Ectodermal cell (in vitro differentiated cells): ENCODE results near the gene HLA-B.
"Not testable (repeated sequence)": the region's sequence is repeated elsewhere in the genome, so short reads cannot be mapped to it uniquely, and the experiment has no call there.

Source experiments
- H3K27ac ChIP-seq: 2 replicates; pipeline ENCODE4 v1.7.0; 2013; ENCODE audit warnings: mild to moderate bottlenecking, low read depth, low read length; ENCODE audit not compliant: insufficient read depth, poor library complexity, severe bottlenecking
- H3K27me3 ChIP-seq: 2 replicates; pipeline ENCODE4 v1.7.0; 2013; ENCODE audit warnings: mild to moderate bottlenecking, low read length; ENCODE audit not compliant: insufficient read depth, control insufficient read depth, poor library complexity, severe bottlenecking
- H3K36me3 ChIP-seq: one replicate; pipeline ENCODE4 v1.7.0; 2013; ENCODE audit warnings: low read length; ENCODE audit not compliant: control insufficient read depth, insufficient read depth
- H3K4me1 ChIP-seq: one replicate; pipeline ENCODE4 v1.7.0; 2013; ENCODE audit warnings: low read length; ENCODE audit not compliant: control insufficient read depth, insufficient read depth
- H3K4me3 ChIP-seq: 2 replicates; pipeline ENCODE4 v1.7.0; 2013; ENCODE audit warnings: low read depth, low read length, control low read depth; ENCODE audit not compliant: insufficient read depth
- H3K9me3 ChIP-seq: 2 replicates; pipeline ENCODE4 v1.7.0; 2013; ENCODE audit warnings: mild to moderate bottlenecking, low read length, moderate library complexity; ENCODE audit not compliant: control insufficient read depth
- WGBS, 2 experiments: methylation state at CpG; one replicate each; pipeline ENCODE4 v1.1.7; 2013; ENCODE audit warnings: missing lambda C conversion rate in 2 of 2; 5-methylcytosine and 5-hydroxymethylcytosine counted together

Gene HLA-B

DNA sequence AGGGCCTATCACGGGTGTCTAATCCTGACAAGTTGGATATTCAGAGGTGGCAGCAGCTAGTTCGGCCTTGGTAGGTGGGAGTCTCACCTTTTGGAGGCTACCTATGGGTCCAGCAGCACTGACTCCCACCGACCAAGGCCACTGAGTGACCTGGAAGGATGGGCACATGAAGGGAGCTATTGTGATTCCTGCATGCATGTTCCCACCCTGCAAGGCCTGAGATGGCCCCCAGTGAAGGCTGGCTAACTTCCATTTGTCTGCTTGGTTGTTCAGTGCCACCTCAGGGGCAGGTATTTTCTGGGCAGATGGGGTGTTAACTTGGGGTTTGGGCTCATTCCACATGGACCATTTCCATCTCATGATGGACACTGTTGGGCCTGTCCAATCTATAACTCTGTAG is 28.1 kb upstream of the HLA-B start:
- H3K36me3 ChIP-seq: no peaks in the 10 kb centered on the region
- WGBS, 2 experiments: 95% methylated on average over 3 of the region's 3 CpGs
- no peaks in the 10 kb centered on the region for H3K4me1 ChIP-seq
- no peaks in the 10 kb centered on the region for H3K27me3 ChIP-seq
- H3K27ac ChIP-seq: no peak overlapping the region
- H3K9me3 ChIP-seq: no peaks in the 10 kb centered on the region
- no peak overlapping the region for H3K4me3 ChIP-seq

DNA sequence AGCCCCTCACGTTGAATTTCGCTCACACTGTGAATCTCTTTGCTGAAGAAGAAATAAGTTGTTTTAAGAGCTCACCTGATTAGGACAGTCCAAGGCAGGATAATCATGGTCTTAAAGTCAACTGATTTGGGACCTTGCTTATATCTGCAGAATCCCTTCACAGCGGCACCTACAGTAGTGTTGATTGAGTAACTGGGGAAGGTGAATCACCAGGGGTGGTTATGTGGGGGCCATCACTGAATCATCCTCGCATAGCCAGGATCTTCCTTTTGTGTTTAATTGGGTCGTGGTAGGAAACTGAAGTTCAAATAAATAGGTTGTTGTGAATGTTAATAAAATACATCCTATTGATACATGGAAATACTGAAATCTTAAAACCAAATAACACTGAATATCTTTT is 26.2 kb upstream of the HLA-B start:
- WGBS, 2 experiments: 88 to 89% methylated on average over 4 to 5 of the region's 5 CpGs
- H3K27ac ChIP-seq: no peak overlapping the region
- H3K36me3 ChIP-seq: no peaks in the 10 kb centered on the region
- H3K9me3 ChIP-seq: no peaks in the 10 kb centered on the region
- no peaks in the 10 kb centered on the region for H3K4me1 ChIP-seq
- H3K4me3 ChIP-seq: no peak overlapping the region
- H3K27me3 ChIP-seq: no peaks in the 10 kb centered on the region

DNA sequence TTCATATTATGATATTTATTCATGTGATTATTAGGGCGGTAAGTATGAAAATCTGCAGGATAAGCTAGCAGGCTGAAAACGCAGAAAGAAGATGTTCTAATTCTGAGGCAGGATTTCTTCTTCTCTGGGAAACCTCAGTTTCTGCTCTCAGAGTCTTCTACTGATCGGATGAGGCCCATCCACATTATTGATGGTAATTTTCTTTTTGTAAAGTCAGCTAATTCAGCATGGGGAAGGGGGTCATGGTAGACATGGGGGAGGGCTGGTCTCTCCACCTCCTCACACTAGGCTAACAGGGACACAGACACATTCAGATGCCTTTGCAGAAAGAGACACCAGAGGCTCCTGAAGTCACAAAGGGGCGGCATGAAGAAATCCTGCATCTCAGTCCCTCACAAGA is 24.7 kb upstream of the HLA-B start:
- Histone ChIP-seq H3K36me3 (no peaks in the 10 kb centered on the region), H3K27ac (no peak overlapping the region), H3K27me3 (no peaks in the 10 kb centered on the region), H3K4me1 (no peaks in the 10 kb centered on the region), H3K9me3 (no peaks in the 10 kb centered on the region), H3K4me3 (no peak overlapping the region)
- WGBS, 2 experiments: 87 to 88% methylated on average over 3 to 4 of the region's 4 CpGs

DNA sequence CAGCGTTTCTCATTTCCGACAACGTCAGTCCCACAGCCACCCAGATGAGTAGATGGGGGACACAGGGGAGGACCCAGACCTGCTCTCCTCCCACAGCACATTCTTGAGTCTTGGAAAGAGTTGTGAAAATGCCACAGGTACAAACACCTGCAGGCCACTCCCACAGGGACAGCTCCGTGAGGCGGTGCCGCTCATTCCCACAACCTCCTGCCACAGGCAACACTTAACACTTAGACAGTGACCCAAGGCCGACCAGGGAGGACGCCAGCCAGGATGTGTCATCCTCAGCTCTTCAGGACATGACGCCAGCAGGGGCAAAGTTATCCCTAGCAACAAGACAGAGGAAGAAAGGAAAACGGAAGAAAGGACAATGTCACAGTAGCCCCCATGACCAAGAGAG is 22.9 kb upstream of the HLA-B start:
- Histone ChIP-seq H3K4me1 (no peaks in the 10 kb centered on the region), H3K9me3 (no peaks in the 10 kb centered on the region), H3K36me3 (no peaks in the 10 kb centered on the region), H3K27me3 (no peaks in the 10 kb centered on the region), H3K27ac (no peak overlapping the region), H3K4me3 (no peak overlapping the region)
- WGBS, 2 experiments: 80 to 81% methylated on average over 10 of the region's 10 CpGs

DNA sequence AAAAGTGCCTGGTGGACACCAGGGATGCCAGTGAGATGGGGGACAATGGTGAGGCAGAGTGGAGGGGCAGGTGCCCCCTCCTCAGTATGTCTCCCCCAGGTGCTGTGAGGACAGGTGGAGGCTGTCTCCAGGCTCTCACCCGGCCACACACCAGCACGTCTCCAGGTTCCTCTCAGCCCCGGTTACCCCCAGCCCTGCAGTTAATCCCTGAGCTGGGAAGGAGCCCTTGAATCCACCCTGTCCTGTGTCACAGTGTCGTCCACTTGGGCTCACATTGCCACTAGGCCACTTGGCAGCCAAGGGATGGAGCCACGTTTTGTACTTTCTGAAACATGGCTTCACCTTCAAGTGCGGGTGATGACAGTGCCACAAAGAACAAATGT is 21.7 kb upstream of the HLA-B start:
- Histone ChIP-seq H3K27me3 (no peaks in the 10 kb centered on the region), H3K9me3 (no peaks in the 10 kb centered on the region), H3K4me3 (no peak overlapping the region), H3K27ac (no peak overlapping the region), H3K36me3 (no peaks in the 10 kb centered on the region), H3K4me1 (no peaks in the 10 kb centered on the region)
- 86 to 91% methylated on average over 6 of the region's 6 CpGs for WGBS, 2 experiments

DNA sequence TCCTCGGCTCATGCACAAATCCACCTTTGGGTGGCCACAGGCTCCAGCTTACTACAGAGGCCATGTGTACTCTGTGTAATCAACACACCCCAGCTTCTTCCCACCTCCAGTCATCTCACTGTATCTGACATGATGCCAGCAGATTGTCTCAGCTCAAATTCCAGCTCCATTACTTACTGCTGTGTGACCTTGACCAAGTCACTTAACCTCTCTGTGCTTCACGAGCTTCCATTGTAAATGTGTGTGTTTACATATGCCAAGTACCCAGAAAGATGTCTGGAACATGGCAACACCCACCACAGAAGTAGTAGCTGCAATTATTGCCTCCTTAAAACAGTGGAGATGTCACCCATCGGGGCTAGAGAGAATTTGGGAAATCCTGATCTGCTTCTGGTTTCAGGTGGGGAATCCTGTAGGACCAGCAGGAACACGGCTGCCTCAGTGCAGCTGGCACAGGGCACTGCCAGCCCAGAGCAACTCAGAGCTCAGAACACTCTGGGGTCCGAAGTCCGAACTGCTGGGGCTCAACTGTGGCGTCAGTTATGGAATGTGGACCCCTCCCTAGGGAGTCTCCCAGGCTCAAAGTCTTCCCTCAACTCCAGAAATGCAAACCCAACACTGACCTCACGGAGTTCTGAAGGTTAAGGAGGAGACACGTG is 21.2 kb upstream of the HLA-B start:
- Histone ChIP-seq H3K9me3 (no peaks in the 10 kb centered on the region), H3K4me3 (no peak overlapping the region), H3K27me3 (no peaks in the 10 kb centered on the region), H3K27ac (no peak overlapping the region), H3K4me1 (no peaks in the 10 kb centered on the region), H3K36me3 (no peaks in the 10 kb centered on the region)
- WGBS, 2 experiments: 89 to 92% methylated on average over 9 of the region's 9 CpGs

DNA sequence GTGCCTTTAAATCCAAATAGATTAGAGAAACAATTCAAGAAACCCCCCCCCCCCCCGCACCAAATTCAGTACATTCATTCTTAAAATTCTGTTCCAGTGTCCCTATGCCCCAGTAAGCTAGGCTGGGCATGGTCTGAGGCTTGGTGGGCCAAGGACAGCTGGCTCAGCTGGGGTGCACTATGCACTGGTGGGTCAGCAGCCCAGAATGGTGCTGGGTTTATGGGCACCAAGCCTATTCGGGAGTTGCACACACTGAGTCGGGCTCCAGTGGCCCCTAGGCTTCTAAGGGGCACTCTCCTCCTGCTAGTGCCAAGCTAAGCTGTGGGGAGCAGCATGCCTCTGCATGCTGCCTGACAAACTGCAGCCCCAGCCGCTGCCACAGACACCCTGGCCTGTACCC is 20.1 kb upstream of the HLA-B start:
- Histone ChIP-seq H3K4me1 (no peaks in the 10 kb centered on the region), H3K9me3 (no peaks in the 10 kb centered on the region), H3K36me3 (no peaks in the 10 kb centered on the region), H3K27me3 (no peaks in the 10 kb centered on the region), H3K4me3 (no peak overlapping the region), H3K27ac (no peak overlapping the region)
- WGBS, 2 experiments: 90 to 92% methylated on average over 3 of the region's 4 CpGs

DNA sequence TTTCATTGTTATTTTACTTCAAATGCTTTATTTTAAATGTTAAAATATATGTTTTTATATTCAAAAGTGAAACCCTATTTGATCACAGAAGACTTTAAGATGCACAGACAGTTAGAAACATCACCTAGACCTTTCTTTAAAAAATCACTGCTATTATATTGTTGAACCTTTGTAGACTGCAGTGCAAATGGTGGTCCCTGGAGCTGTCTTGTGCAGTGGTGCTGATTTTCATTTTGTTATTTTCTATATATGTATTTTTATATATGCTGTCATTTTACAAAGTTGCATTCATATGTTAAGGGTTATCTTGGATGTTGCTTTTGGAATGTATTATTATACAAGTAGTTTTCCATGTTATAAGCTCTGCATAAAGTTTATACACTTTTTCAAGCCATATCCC is 18.7 kb upstream of the HLA-B start:
- no peak overlapping the region for H3K4me3 ChIP-seq
- no peaks in the 10 kb centered on the region for H3K27me3 ChIP-seq
- H3K36me3 ChIP-seq: no peaks in the 10 kb centered on the region
- H3K4me1 ChIP-seq: no peaks in the 10 kb centered on the region
- H3K27ac ChIP-seq: no peak overlapping the region
- no peaks in the 10 kb centered on the region for H3K9me3 ChIP-seq

DNA sequence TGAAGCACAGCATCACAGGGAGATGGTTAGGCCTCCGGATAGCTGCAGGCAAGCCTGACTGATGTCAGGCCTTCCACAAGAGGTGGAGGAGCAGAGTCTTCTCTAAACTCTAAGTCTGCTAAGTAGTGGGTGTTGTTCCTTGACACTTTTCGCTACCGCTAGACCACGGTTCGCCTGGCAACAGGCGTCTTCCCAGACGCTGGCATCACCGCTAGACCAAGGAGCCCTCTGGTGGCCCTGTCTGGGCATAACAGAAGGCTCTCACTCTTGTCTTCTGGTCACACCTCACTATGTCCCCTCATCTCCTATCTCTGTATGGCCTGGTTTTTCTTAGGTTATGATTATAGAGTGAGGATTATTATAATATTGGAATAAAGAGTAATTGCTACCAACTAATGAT is 17.1 kb upstream of the HLA-B start:
- not testable (repeated sequence) for H3K27me3 ChIP-seq, H3K9me3 ChIP-seq, H3K4me3 ChIP-seq, H3K4me1 ChIP-seq, H3K27ac ChIP-seq, H3K36me3 ChIP-seq
- WGBS, 2 experiments: 43 to 45% methylated on average over 8 of the region's 8 CpGs

DNA sequence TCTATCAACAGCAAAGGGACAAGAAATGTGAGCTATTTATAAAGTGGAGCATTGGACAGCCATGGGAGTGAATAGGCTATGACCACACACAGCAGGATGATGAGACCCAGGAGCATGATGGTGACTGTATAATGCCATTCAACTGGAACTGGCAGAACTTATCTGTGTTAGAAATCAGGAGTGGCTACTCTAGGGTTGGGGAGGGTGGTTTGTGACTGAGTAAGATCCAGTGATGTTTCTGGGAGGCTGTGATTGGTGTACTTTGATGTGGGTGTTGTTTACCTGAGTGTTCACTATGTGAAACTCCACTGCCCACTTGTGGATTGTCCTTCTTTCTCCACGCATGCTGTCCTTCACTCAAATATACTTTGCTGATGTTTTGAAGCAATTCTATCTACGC is 11.5 kb upstream of the HLA-B start:
- Histone ChIP-seq H3K27ac (no peak overlapping the region), H3K9me3 (no peaks in the 10 kb centered on the region), H3K27me3 (peaks cover 24% of the 10 kb centered on the region), H3K36me3 (no peaks in the 10 kb centered on the region), H3K4me3 (no peak overlapping the region), H3K4me1 (no peaks in the 10 kb centered on the region)
- 97 to 100% methylated on average over 2 of the region's 2 CpGs for WGBS, 2 experiments
